Activated CD8-positive, alpha-beta memory T cell treated with anti-CD3 and anti-CD28 coated beads, Interleukin-2, amount 50 U/mL, for 24 hours (primary cell): ENCODE results near the gene PDCD1.
"Not testable (repeated sequence)": the region's sequence is repeated elsewhere in the genome, so short reads cannot be mapped to it uniquely, and the experiment has no call there.

ENCODE experiments used
- DNase-seq: peaks from one replicate; pipeline ENCODE4 v3.0.0-alpha.2; 2020; ENCODE audit errors: extremely low read depth

PDCD1 gene

DNA sequence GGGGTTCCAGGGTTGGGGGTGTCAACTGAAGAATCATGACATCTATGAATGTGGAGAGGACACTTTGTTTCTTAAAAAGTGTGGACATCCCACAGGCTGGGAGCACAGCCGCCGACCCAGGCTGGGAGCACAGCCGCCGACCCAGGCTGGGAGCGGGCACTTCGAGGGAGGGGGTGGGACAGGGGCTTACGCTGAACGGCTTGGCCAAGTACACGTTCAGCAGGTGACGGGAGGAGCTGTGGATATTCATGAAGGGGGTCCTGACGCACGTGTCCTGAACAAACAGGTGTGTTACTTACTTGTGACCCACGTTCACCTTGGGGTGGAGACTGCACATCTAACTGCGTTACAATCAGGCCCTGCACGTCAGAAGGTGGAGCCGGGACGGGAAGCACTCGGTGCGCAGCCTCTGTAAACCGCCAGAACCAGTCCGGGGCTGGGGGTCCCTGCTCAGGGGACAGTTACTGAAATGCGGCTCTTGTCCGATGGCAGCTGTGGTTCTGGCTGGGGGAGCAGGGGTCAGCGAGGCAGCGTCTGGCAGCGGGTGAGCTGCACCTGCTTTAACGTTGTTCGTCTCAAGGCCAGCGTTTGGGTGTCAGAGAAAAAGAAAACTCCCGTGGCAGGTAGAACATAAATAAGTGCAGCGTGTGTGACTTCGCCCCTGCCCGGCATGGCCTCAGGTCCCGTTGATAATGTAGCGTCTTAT is 58.3 kb downstream of the PDCD1 start:
- not testable (repeated sequence) for DNase-seq
